GM19438 (cell line): ENCODE data around the gene CLSTN2.

Experiments
- ATAC-seq: cut with Tn5 transposase; IDR thresholded peaks from one replicate; pipeline ENCODE4 v1.9.1; 2021; ENCODE audit warnings: low read depth; ENCODE audit not compliant: unreplicated experiment

Gene CLSTN2

DNA sequence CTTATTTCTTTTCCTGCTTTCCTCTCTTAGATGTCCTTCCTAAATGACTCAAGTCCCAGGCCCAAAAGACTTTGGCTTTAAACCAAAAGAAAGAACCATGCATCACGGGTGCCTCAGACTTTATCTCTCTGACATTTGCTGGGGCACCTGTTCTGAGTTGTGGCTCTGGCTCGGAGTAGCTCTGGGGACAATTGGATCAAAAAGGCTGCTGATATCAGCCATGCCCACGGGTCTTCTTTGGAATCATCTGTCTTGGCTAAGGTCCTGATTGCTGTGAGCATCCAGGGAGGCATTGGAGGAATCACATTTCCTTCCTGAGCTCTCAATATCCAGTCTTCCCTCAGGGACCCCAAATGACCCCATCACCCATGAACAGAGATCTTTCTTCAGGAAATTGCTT is 59.9 kb downstream of the CLSTN2 start:
- no peak for ATAC-seq

DNA sequence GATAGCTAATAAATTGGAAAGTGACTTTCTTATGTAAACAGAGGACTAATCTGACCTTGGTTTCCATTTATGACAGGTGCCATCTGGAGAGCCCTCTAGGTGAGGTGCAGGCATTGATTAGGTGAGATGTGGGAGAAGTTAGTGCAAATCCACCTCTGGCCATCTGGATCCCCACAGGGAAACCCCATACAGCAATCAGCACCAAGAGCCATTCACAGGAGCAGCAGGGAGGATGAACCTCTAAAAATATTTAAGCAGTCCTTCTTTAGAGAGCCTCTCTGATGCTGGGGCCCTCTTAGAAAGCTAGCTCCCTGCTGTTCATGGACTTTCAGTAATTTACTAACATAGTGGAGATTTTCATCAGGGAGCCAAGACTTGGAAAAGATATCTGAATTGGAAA is 69.3 kb downstream of the CLSTN2 start:
- no peak for ATAC-seq

DNA sequence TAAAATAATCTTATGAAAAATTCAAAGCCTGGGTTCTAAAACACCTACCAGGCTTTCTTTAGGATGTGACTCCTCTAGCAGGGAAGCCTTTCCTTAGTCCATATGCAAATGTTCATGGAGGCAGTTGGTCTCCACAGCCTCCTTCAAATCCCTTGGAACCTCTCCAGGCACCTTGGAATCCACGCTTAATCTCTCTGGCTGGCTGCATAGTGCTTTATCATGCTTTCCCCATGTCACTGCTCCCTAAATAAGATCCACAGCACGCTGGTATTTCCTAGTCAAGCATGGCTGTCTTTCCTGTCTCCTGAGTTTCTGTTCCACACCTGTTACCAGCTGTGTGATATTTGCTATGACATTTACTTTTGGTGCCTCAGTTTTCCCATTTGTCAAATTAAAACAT is 71.3 kb downstream of the CLSTN2 start:
- ATAC-seq, result no peak

DNA sequence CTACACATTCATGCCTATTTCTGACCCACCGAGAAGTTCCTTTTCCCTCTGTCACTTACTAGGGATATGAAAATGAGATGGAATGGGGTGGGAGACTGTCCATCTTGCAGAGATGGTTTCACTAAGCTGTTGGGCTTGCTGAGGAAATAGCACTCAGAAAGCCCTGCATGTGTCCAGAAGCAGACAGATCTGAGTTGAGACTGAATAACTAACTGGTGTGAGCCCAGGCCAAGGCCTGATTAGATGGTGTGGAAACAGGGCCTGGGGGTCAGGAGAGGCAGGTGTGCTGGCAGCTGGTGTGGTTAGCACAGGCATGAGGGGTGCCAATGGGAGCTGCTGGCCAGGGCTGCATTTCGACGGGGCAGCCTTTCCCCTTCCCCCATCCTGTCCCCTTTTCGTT is 72.1 kb downstream of the CLSTN2 start:
- no peak for ATAC-seq

DNA sequence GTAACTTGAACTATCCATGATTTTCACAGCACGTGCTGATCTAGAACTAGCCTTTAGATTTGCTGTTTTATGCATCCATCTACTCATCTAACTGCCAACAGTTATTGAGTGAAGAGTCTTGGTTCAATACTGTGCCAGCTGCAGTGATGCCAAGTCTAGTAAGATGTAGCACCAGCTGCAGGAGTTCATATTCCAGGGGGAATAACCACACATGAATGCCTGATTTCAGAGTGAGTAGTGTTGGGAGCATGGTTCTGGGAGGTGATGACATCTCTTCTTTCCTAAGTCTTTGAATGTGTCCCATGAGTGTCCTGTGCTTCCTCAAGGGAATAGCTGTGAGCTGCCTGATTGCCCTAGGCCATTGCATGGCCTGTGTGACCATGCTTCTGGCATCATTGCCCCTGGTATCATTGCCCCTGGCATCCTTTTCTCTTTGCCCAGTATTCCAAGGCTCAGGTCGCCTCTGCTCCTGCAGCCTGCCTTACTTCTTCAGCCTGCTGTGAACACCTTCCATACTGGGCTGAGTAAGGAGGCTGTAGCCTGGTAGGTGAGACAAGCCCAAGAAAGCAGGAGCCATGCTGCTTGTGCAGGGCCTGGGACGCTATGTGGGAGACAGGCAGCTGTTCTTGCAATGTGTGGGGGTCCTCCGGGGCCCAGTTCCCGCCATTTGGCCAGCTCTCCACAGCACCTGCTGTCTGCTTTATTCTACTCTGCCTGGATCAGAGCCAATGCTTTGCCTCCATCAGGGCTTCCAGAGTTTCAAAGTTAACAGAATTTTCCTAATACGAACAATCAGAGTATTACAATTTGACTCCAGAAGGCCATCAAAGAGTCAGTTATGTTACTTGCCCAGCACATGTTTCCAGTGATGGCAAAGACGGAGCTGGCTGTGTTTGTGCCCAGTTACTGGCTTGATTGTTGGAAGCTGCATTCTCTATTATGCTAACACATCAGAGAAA is 73.2 kb downstream of the CLSTN2 start:
- ATAC-seq, result no peak

DNA sequence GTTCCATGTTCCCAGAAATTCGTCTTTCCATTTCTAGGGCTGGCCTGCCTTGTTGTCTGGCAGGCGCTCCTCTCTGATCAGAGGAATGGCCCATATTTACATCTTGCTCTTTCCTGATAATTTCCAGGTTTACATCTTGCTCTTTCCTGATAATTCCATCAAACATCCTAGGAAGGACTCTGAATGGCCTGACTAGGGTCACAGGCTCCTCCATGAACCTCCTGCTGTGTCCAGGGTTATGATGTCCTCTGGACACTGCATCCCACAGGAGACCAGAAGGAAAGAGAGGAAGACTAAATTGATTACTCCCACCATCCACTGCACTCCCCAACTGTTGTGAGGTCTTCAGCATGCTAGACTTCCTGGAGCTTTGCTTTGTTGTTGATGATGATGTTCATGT is 75.4 kb downstream of the CLSTN2 start:
- no peak for ATAC-seq

DNA sequence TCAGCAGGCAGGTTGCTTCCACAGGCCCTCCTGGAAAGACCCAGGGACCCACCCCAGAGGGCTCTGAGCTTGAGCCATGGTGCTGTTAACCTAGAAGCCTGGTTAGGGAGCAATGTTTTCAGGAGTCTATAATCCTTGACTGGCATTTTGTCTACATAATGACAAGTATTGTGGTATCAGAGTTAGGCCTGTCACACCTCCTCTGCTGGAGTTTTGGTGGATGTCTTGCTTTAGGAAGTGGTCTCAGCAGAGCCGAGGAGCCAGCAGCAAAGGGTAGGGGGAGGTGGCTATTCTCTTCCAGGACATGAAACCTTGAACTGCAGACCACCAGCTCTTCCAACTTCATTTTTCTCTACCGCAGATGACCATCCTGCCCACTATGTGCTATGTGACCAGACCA is 76.1 kb downstream of the CLSTN2 start:
- ATAC-seq, result no peak

DNA sequence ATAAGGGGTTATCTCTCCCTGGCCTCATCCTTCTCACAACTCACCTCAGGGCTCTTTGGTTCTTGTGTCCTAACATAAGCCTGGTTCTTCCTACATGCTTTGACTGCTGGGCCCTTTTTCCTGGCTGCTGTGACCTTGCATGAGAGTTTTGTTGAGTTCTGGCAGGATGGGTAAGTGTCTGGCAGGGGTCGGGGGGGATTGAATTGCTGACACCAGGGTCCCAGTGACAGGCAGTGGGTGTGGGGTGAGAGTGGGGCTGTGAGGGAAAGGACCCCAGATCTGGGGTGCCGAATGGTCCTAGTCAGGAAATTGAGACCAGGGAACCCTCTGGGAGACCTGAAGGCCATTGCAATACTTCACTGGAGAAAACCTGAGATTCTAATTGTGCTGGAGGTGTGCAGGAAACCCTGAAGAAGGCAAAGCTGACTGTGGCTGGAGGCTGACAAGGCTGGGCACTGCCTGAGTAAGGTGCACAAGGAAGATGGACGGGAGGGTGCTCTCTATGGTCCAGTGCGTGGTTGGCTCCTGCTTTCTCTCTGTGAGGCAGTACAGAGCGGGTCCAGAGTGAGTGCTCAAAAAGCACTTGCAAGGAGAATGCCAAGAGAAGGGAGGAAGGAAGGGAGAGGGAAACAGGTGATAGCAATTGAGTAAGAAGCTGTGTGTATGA is 76.8 kb downstream of the CLSTN2 start:
- ATAC-seq, result no peak

DNA sequence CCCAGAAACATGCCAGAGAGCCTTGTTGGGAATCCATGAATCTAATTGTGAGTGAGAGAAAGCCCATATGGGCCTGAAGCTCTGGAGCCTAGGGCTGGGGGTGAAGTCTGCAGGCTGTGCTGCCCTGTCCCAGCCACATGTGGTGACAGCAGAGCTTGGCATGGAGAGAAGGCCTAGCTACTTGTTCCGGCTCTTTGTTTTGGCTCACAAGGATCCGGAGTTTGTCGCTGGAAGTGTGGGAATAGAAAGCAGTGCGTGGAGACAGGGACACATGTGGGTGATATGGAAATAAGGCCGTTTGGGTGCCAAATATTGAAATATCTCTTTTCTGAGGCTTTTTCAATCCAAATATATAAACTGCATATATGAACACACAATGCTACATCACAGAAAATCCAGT is 78.2 kb downstream of the CLSTN2 start:
- no peak for ATAC-seq

DNA sequence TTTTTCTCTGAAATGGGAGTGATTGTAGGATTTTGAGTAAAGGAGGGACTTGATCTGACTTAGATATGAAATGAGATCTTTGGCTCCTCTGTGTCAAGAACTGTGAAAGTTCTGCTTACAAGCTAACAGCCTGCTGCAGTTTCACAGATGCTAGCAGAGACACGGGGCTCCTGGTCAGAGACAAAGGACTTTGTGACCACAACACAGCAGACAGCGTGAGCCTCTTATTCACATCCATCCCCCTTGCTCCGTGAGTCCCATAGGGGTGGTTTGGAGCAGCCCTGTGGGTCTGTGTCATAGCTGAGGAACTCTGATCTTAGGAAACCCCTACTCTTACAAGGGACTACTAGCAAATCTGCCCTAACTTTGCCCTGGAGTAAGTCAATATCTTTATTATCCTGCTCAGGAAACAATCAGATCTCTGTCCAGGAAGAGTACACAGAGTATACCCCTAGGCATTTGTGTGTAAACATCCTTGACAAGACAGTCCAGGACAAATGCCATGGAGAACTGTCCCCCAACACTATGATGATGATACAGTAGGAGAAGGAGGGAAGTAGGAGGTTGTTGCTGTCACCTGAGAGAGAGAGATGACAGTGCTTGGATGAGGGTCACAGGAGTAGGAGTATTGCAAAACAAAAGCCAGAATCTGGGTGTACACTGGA is 80.0 kb downstream of the CLSTN2 start:
- ATAC-seq, result no peak

DNA sequence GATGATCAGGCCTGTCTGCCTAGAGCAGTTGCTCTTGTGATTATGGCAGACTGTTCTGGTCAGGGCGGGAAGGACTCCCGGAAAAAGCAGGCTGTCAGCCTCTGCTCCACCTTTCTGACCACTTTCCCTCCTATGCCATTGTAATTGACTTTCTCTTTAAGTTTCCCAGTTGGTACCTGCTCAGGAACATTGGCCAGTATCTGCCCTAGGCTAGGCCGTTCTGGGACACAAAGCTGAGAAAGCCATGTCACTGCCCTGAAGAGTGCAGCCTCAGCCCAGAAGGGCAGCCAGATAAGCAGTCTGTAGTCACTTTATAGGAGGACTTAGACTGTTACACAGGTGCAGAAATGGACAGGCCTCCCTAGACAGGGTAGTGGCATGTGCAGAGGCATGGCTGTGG is 80.8 kb downstream of the CLSTN2 start:
- ATAC-seq, result no peak

DNA sequence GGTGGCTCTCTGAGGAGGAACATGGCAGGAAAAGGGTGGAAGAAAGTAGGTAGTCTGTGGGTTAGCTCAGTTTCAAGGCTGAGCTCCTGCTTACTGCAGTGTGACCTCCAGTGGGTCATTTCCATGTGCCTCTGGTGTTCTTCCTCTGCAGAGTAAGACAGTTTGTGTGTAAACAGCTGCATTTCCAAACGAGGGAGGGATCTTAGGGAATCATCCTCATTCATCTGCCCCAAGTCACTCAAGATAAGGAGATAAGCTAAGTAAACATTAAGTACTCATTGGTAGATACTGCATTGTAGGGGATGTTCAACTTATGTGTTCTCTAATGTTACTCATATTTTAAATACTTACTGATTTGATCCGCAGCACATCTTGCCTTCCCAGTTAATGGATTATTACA is 83.6 kb downstream of the CLSTN2 start:
- ATAC-seq, result no peak

DNA sequence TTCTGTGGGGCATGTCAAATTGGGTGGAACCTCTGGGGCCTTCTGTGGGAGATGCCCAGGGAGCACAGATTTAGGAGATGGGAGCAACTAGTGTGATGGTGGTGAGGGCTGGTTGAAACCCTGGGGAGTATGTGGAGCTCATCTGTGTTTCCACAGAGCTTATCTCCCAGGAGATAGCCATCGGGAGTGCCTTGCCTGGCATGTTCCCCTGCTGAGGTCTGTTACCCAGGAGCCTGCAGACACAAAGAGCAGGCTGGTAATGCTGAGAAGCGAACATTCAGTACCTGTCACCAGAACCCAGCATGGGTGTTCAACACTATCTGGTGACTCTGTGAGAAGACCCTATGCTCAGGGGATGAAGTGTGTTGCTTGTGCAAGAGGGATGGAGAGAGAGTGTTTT is 85.0 kb downstream of the CLSTN2 start:
- no peak for ATAC-seq

DNA sequence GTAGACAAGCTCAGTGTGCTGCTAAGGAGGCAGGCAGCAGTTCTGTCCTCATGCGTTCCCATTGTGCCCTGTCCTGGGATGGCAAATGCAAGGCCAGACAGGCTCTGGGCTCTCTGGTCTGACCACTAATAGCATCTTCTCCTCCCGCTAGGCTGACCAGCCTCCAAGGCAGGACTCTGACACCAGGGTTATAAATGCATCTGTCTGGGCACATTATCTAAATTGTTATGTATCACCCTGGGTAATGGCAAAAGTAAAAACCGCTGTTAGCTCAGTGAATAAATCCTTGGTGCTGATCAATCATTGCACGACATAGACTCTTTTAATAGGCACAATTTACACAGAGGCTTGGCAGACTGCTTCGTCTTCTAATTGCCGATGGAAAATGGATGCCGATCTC is 85.6 kb downstream of the CLSTN2 start:
- no peak for ATAC-seq

DNA sequence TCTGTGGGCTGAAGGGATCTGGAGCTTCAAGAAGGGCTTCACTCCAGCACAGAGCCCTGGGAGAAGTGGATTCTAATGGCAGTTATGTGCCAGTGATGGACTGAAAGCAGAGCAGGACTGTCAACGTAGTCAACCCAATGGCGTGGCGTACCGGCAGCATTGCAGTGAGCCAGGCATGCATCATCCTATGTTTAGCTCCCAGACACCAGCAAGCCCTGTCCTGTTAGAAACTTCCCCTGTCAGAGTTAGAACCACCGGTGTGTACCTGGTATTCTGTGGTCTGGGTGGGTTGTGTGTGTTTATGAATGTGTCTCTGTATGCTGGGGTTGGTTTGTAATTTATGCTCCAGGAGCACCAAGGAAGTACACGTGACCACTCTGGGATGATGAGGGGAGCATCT is 86.3 kb downstream of the CLSTN2 start:
- ATAC-seq, result no peak

DNA sequence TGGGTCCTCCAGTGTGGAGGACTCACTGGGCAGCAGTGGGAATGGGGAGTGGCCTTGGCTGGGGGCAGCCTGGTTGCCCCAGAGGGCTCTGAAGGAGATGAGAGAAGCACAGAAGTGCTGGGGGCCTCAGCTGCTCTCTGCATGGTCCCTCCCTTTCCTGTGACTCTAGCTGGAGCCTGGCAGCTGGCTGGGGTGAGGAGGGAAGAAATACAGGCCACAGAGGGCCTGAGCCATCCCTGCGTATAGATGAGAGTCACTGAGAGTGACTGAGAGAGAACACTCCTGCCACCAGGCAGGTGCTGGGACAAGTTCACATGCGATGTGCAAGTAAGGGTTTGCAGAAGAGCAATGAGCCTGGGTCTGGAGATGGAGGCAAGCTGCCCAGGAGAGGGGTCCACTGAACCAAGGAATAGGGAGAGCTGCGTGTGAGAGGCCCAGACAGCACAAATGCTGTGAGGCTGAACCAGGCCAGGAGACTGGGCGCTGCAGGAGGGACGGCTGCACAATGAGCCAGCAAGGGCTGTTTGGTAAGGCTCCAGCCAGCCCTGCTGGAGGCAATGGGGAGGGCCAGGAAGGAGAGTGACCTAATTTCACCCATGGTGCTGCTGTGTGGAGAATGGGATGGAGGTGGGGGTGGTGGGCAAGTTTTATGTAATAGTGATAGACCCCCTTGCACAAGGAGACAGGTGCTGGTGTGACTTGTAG is 87.2 kb downstream of the CLSTN2 start:
- no peak for ATAC-seq

DNA sequence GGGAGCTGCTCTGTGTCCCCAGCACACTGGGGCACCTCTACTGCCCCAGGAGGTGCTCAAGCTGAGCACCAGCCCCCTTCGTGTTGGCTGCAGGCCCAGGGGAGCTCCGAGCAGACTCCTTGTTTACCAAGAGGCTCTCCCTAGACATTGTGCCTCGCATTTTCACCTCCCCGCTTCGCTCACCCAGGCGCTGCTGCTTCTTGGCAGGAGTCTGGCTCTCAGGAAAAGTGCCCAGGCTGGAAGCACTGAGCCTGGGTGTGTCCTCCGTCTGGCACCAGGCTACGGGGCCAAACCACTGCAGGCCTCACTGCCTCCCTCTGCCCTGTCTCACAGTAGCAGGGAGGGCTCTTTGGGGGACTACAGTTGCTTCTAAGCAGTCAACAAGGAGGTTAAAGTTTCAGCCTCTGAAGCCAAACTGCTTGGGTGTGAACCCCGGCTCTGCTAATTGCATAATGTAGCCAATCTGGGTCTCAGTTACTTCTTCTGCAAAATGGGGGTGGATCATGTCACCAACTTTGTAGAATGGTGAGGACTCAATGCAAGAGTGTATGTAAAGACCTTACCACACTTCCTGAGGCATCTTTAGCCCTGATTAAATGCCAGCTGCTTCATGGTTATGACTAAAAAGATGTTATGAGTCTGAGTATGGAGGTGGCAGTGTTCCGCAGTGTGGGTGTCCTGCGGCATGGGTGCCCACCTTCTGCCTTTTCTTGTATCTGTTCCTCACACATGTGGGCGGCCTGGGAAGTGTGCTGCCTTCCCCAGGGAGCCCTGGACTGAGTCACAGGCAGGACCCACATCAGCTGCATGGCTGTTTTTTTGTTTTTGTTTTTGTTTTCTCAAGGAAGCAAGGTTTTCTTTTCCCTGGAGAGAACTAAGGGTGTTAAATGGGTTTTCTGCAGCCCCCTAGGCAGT is 88.9 kb downstream of the CLSTN2 start:
- no peak for ATAC-seq

DNA sequence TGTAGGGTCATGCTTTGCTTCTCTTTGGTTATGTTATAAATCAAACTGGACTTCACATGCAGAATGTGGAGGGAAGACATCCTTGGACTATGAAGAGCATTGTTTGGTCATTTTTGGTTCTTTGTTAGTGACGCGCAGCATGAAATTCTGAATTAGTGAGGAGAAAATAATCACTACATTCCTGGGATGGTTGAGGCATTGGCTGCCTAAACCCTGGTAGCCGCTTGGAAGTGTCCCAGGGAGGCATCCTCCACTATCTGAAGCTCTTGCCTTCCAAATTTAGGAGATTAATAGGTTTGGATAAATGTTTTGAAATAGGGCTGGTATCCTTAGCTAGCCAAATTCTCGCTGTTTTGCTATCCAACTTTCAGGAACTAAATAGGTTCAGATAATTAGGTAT is 96.2 kb downstream of the CLSTN2 start:
- no peak for ATAC-seq

DNA sequence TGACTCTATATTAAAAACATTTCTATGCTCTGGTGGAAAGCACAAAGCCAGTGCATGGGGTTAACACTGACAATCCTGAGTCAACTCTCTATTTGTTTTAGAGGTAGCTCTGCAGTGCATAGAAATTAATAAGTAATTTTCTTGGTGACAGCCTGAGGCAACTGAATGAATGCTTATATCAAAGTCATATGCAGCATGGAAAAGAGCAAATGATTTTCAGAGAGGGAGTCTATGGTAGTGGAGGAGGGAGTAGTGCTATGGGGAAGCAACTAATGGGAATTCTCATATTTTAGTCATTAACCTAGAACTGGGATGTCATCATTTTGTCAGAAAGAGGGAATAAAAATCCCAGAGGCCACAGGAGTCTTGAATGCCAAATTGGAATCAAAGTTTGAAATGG is 99.1 kb downstream of the CLSTN2 start:
- ATAC-seq, result no peak

DNA sequence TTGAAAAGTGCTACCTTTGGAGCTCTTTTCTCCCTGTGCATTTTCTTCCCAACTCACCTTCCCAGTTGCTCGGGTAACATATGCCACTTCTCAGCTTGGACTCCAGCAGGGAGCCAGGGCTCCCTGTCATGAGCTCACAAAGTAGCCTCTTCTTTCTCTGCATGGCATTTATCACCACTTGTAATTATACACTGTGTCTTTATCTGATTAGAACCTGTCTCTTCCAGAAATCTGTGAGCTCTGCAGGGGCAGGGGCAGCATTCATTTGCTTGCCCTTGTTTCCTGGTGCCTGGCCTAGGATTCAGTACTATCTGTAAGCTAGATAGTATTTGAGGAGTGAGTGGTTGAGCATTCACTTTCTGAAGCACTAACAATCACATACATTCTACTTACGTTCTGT is 100.9 kb downstream of the CLSTN2 start:
- no peak for ATAC-seq
